Kidney glomerular epithelial cell (primary cell): Measurements from ENCODE around the gene TALDO1.

Source experiments
- DNase-seq: peaks from one replicate; lab custom pipeline; 2025; lab: John Stamatoyannopoulos, UW

The TALDO1 gene

GRCh38 chr11:769887-770641 is 22.8 kb downstream of the TALDO1 start:
- DNase-seq = no peak

- no peak for DNase-seq
Measured at GRCh38 chr11:770642-771616, 23.7 kb downstream of the TALDO1 start.

- DNase-seq = no peak
Measured at GRCh38 chr11:771617-772204, 24.4 kb downstream of the TALDO1 start.

- no peak for DNase-seq
Measured at GRCh38 chr11:772429-773390, 25.4 kb downstream of the TALDO1 start.

GRCh38 chr11:773425-773824 is 26.2 kb downstream of the TALDO1 start:
- no peak for DNase-seq

GRCh38 chr11:773830-774229 is 26.6 kb downstream of the TALDO1 start:
- DNase-seq = no peak

- no peak for DNase-seq
Measured at GRCh38 chr11:774873-775592, 27.8 kb downstream of the TALDO1 start.

GRCh38 chr11:776263-776560 is 28.9 kb downstream of the TALDO1 start:
- DNase-seq = no peak

GRCh38 chr11:776561-777287 is 29.5 kb downstream of the TALDO1 start:
- no peak for DNase-seq

GRCh38 chr11:777288-778255 is 30.3 kb downstream of the TALDO1 start, which contains the start of gene GATD1:
Gene GATD1 (minus strand): TSS chr11:777487. CDS start chr11:777462, 25 bp downstream.
- peak; percentile 81 for DNase-seq

- DNase-seq = no peak
Measured at GRCh38 chr11:778976-779954, 32.0 kb downstream of the TALDO1 start.

- no peak for DNase-seq
Measured at GRCh38 chr11:779955-780532, 32.8 kb downstream of the TALDO1 start.

- no peak for DNase-seq
Measured at GRCh38 chr11:782264-783174, 35.3 kb downstream of the TALDO1 start.

GRCh38 chr11:783581-784015 is 36.3 kb downstream of the TALDO1 start:
- DNase-seq = peak; percentile 78

GRCh38 chr11:786235-787083 is 39.2 kb downstream of the TALDO1 start:
- no peak for DNase-seq
